Measurements from ENCODE around the gene MLLT3.

The MLLT3 gene

GRCh38 chr9:20549053-20549452, 73.2 kb downstream of the MLLT3 start:
- Histone ChIP-seq H3K79me2 (ENCODE audit: insufficient read depth, low read length) (peaks cover 81% of the 10 kb centered on the region), H2AFZ (ENCODE audit: low read depth, low read length) (no peak overlapping the region), H3K4me2 (ENCODE audit: insufficient read depth, low read length) (no peak overlapping the region), H3K4me3 (ENCODE audit: low read depth in 1 of 2, low read length in 2 of 2) (no peak overlapping the region), H3K4me1 (ENCODE audit: insufficient read depth, low read length) (peaks cover 4% of the 10 kb centered on the region), H3K27ac (ENCODE audit: low read length) (no peak overlapping the region), H3K9ac (ENCODE audit: low read depth, low read length) (no peak overlapping the region), H4K20me1 (ENCODE audit: insufficient read depth, low read length) (peaks cover 7% of the 10 kb centered on the region; the same call in 1 of the 2 replicates), H3K27me3 (ENCODE audit: insufficient read depth, low read length, poor library complexity) (no peaks in the 10 kb centered on the region), H3K9me3 (ENCODE audit: insufficient read depth, low read length, severe bottlenecking) (peaks cover 2% of the 10 kb centered on the region), H3K36me3 (ENCODE audit: insufficient read depth, low read length) (0 out of 2 replicates have a peak, but pooled peaks cover 8% of the 10 kb centered on the region)
- DNase-seq (no peak), ATAC-seq (ENCODE audit: insufficient read depth, low read depth) (no peak)
- no peak for TF ChIP-seq CTCF (IDR thresholded peaks at IDR 0.05; ENCODE audit: borderline replicate concordance, extremely low read depth, low read length, poor library complexity, severe bottlenecking)
- no peak for TF ChIP-seq EZH2 (IDR thresholded peaks at IDR 0.05; ENCODE audit: borderline replicate concordance, low read depth, low read length, severe bottlenecking)

- no peak for ATAC-seq (ENCODE audit: insufficient read depth, low read depth)
- H3K79me2 ChIP-seq (ENCODE audit: insufficient read depth, low read length) = peaks cover 67% of the 10 kb centered on the region
Observed at GRCh38 chr9:20545023-20545622, 77.2 kb downstream of the MLLT3 start.

GRCh38 chr9:20540169-20540863, 82.0 kb downstream of the MLLT3 start:
- no peak for TF ChIP-seq EZH2 (IDR thresholded peaks at IDR 0.05; ENCODE audit: borderline replicate concordance, low read depth, low read length, severe bottlenecking)
- TF ChIP-seq CTCF (IDR thresholded peaks at IDR 0.05; ENCODE audit: borderline replicate concordance, extremely low read depth, low read length, poor library complexity, severe bottlenecking) = no peak
- Histone ChIP-seq H3K79me2 (ENCODE audit: insufficient read depth, low read length) (peaks cover 73% of the 10 kb centered on the region), H3K4me3 (ENCODE audit: low read depth in 1 of 2, low read length in 2 of 2) (no peak overlapping the region), H3K9me3 (ENCODE audit: insufficient read depth, low read length, severe bottlenecking) (peaks cover 28% of the 10 kb centered on the region), H3K4me1 (ENCODE audit: insufficient read depth, low read length) (no peaks in the 10 kb centered on the region), H3K9ac (ENCODE audit: low read depth, low read length) (no peak overlapping the region), H4K20me1 (ENCODE audit: insufficient read depth, low read length) (0 out of 2 replicates have a peak, but pooled peaks cover 2% of the 10 kb centered on the region), H3K4me2 (ENCODE audit: insufficient read depth, low read length) (no peak overlapping the region), H3K27ac (ENCODE audit: low read length) (no peak overlapping the region), H3K36me3 (ENCODE audit: insufficient read depth, low read length) (peaks cover 25% of the 10 kb centered on the region; the same call in 1 of the 2 replicates), H3K27me3 (ENCODE audit: insufficient read depth, low read length, poor library complexity) (no peaks in the 10 kb centered on the region), H2AFZ (ENCODE audit: low read depth, low read length) (no peak overlapping the region)
- ATAC-seq (ENCODE audit: insufficient read depth, low read depth) = no peak
- DNase-seq = no peak

More at GRCh38 chr9:20545023-20545622, 77.2 kb downstream of the MLLT3 start:
- no peak for TF ChIP-seq CTCF (IDR thresholded peaks at IDR 0.05; ENCODE audit: borderline replicate concordance, extremely low read depth, low read length, poor library complexity, severe bottlenecking)
- TF ChIP-seq EZH2 (IDR thresholded peaks at IDR 0.05; ENCODE audit: borderline replicate concordance, low read depth, low read length, severe bottlenecking) = no peak
- no peak for DNase-seq
- Histone ChIP-seq H3K4me2 (ENCODE audit: insufficient read depth, low read length) (no peak overlapping the region), H2AFZ (ENCODE audit: low read depth, low read length) (no peak overlapping the region), H3K27me3 (ENCODE audit: insufficient read depth, low read length, poor library complexity) (no peaks in the 10 kb centered on the region), H3K9ac (ENCODE audit: low read depth, low read length) (no peak overlapping the region), H3K9me3 (ENCODE audit: insufficient read depth, low read length, severe bottlenecking) (peaks cover 20% of the 10 kb centered on the region), H3K4me3 (ENCODE audit: low read depth in 1 of 2, low read length in 2 of 2) (no peak overlapping the region), H3K4me1 (ENCODE audit: insufficient read depth, low read length) (no peaks in the 10 kb centered on the region), H4K20me1 (ENCODE audit: insufficient read depth, low read length) (no peaks in the 10 kb centered on the region), H3K36me3 (ENCODE audit: insufficient read depth, low read length) (peaks cover 19% of the 10 kb centered on the region; the same call in 1 of the 2 replicates), H3K27ac (ENCODE audit: low read length) (no peak overlapping the region)

All from DND-41 (cell line).